HG03575 (cell line): Measurements from ENCODE around the gene ALG12.

ENCODE experiments used
- ATAC-seq: cut with Tn5 transposase; IDR thresholded peaks from one replicate; pipeline ENCODE4 v1.9.1; 2021; ENCODE audit not compliant: unreplicated experiment, insufficient number of reproducible peaks, low FRiP score; ENCODE audit errors: extremely low read depth

The ALG12 gene

DNA sequence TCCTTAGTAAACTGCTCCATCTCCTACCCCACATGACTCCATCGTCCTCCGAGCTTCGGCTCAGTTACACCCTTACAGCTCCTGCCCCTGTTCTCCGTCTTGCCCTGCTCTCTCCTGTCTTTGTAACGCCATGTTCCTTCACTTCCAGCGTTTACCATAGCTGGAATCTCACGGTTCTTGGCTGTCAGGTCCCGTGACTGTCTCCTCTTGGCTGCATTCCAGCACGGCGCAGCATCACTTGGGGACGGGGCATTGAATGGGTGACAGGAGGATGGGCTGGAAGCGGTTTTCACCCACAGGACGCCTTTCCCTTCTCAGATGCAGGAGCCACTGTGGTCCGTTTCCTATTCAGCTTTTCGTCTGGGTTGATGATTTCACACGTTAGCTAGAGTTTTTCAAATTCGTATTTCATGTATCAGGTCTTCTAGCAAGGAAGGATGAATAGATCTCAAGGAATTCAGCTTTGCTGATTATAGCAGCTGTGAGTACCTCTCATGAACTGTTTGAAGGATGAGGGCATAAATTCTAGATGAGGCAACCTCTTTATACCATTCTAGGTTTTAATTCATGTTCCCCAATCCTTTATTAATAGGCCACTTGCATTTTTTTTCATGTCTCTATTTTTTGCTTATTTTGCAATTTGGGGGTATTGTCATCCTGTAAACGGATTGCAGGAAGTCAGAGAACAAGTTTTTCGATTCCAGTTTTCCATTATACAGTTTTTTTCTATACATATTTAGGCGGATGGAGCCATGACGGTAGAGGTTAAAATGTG is 35.5 kb downstream of the ALG12 start:
- no peak for ATAC-seq

DNA sequence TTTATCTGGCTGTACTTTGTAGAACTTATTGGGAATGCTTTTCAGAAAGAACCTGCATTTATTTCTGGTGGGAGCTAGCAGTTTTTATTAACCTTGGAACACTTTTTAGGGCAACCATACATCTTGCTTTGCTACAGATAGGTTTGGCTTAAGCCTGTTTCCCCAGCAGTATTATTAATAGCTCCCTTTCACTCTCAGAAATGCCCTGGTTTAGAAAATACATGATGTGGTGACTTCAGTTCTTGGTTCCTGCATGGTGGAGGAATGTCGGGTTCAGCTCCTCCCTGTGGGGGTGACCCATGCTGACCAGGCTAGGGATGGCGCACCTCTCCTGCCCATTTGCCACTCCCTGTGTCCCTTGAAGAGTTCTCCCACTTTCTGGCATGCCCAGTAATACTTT is 36.4 kb downstream of the ALG12 start:
- ATAC-seq = no peak

DNA sequence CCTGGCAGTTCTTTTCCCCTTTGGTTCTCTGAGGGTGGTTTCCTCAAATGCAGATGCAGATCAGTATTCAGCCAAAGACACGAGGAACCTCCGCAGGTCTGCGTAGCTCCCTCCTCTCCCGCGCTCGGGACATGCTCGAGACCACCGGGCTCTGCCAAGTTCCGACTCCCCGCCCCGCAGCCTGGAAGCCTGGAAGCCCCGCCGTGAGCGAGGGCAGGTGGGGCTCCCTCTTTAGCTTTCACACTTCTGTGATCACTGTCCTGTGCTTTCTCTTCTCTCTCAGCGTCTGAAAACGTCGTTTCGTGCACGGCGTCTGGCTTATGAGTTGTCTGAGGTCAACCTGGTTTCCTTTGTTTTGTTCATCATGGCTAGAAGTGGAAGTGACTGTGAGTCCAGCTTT is 38.0 kb downstream of the ALG12 start:
- no peak for ATAC-seq

DNA sequence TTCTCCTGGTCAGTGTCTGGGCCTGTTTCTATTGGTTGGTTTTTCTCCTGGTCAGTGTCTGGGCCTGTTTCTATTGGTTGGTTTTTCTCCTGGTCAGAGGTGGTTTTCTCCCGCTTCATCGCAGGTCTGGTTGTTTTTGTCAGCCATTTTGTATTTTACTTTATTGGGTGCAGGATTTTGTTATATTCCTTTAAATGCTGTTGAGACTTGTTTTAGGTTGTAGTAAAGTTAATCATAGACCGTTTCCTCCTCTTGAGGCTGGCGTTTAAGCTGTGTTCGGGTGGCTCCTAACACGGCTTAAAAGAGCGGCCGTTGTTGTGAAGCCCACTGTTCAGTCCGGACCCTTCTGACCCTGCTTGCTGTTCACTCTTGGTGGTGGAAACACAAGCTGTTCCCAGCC is 38.4 kb downstream of the ALG12 start:
- ATAC-seq = no peak

DNA sequence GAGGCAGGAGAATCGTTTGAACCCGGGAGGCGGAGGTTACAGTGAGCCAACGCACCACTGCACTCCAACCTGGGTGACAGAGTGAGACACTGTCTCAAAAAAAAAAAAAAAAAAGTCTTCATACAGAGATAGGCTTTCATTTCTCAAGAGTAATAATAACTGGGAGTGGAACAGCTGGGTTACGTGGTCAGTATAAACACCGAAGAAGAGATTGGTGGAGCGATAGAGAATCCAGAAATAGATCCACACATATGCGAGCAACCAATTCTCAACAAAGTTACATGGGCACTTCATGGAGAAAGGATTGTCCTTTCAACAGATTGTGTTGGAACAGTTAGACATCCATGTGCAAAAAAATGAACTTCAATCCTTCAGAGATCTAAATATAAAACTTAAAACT is 40.0 kb downstream of the ALG12 start:
- no peak for ATAC-seq

DNA sequence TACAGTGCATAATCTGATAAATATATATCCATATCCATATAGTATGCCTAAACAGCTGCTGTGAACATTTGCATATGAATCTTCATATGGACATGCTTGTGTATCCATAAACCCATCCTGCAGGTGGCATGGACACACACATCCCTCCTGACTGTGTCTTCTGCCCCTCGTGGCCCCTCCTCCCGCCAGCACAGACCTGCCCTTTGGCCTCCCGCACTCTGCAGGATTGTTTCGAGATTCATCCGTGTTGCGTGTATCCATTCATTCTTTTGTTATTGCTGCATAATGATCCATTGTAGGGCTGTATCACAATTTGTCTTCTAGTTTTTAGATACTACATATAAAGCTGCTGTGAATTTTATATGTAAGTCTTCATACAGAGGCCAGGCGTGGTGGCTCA is 40.6 kb downstream of the ALG12 start:
- ATAC-seq = no peak

DNA sequence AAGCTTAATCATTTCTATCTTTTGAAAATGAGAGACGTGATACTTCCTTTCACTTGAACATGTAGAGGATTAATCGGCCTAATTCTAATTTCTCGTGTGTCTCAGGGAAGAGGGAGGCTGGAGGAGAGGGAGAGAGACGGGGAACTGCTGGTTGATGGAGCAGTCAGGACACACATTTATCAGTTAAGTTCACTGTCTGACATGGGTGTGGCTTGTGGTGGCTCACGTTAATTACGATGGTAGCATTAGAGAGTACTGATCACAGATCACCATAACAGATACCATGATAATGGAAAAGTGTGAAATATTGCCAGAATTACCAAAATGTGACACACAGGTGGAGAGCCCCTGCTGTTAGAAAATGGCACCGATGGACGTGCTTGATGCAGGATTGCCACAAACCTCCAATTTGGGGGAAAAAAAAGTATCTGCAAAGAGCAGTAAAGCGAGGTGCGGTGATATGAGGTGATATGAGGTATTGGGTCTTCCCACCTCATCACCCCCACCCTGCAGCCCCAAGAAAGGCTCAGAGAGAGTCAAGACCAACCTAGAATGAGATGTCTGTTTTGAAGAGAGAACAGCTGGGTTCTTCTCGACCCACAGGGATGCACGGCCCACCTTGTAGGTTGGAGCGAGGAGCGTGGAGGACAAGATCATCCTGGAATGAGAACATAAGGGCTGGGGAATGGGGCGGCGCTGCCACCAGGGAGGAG is 44.9 kb downstream of the ALG12 start:
- no peak for ATAC-seq

DNA sequence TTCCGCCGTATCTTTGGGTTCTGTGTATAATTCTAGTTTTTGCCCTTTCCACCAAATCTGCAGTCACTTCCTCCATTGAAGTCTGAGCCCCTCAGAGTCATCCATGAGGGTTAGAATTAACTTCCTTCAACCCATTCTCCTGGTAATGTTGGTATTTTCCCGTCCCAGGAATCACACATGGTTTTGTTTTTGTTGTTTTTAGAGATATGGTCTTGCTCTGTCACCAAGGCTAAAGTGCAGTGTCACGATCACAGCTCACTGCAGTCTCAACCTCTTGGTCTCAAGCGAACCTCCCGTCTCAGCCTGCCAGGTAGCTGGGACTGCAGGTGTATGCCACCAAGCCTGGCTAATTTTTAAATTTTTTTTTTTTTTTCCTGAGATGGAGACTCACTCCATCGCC is 45.9 kb downstream of the ALG12 start:
- ATAC-seq = no peak

DNA sequence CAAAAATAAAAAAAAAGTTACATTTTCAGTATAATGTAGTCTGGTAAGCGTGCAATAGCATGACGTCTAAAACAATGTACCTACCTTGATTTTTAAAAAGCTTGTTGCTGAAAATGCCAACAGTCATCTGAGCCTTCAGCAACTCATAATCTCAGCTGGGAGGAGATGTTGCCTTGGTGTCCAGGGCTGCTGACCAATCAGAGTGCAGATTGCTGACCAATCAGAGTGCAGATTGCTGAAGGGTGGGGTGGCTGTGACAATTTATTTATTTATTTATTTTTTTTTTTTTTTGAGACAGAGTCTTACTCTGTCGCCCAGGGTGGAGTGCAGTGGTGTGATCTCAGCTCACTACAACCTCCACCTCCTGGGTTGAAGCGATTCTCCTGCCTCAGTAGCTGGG is 46.8 kb downstream of the ALG12 start:
- no peak for ATAC-seq

DNA sequence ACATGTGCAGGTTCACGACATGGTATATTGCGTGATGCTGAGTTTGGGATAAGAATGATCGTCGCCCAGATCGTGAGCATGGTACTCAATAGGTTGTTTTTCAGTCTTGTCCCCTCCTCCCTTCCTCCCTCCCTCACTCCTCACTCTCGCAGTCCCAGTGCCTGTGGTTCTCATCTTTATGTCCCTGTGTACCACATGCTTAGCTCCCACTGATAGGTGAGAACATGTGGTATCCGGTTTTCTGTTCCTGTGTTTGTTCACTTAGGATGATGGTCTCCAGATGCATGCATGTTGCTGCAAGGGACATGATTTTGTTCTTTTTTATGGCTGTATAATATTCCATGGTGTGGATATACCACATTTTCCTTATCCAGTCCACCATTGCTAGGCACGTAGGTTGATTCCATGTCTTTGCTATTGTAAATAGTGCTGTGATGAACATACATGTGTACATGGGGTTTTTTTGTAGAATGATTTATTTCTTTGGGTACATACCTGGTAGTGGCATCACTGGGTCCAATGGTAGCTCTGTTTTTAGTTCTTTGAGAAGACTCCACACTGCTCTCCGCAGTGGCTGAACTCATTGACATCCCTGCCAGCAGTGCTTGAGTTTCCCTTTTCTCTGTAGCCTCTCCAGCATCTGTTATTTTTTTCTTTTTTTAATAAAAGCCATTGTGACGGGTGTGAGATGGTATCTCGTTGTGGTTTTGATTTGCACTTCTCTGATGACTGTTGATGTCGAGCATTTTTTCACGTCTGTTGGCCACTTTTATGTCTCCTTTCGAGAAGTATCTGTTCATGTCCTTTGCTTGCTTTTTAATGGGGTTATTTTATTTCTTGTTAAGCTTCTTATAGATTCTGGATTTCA is 48.2 kb downstream of the ALG12 start:
- ATAC-seq = no peak

DNA sequence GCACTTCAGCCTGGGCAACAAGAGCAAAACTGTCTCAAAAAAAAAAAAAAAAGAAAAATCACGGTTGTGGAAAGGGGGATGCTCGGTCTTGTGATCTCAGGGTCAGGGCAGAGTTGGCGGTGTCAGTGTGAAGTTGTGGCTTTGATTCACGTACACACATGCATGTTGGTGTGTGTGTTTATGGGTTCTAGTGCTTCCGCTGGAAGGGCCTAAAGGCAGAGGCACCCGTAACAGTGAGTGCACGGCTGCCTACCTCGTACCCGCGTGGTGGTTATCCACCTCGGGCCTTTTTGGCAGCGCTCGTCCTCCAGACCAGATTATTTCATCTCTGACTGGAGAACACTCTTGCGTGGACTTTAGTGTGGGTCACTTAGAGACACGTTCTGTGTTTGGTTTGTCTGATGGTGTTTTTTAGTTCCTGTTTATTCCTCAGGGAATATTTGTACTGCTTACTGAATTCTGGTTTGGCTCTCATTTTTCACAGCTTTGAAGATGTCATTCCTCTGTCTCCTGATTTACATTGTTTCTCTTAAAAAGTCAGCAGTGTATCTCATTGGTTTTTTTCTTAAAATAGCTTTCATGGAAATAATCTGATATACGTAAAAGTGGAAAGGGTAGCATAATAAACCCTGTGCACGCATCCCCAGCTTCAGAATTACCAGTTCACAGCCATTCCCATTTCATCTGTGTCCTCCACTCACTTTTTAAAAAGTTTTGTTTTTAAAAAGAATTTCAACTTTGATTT is 49.0 kb downstream of the ALG12 start:
- ATAC-seq = no peak

DNA sequence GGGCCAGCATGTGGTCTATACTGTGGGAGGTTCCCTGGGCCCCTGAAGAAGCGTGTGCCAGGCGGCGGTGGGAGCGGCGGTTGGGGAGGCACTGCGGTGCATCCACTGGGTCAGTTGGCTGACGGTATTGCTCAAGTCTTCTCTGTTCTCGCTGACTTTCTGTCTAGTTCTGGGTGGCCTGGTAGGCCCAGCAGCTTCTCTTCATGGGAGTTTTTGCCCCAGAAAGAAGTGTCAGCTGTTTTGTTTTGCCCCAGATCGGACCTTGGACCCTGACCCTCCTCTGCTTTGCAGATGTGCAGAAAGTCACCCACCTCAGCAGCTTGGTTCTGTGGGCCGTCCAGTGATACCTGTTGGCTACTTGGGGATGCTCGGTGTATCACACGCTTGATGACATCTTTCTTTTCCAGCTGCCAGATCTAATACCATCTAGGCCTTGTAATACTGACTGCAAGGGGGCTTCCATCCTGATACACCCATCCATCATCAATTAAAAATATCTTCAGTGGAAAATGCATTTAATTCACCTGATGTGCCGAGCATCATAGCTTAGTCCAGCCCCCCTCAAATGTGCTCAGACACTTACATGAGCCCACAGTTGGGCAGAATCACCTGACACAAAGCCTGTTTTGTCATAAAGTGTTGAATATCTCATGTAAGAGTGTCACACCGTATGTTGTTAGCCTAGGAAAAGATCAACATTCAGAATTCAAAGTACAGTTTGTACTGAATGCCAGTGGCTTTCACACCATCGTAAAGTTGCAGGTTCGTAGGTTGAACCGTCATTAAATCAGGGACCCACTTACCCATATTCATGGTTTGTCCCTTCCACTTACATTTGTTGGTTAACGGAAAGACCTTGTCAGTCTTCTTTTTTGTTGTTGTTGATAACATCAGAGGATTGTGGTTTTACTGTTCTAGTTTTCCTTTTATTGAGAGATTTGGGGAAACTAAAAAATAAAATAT is 50.7 kb downstream of the ALG12 start:
- ATAC-seq = no peak

DNA sequence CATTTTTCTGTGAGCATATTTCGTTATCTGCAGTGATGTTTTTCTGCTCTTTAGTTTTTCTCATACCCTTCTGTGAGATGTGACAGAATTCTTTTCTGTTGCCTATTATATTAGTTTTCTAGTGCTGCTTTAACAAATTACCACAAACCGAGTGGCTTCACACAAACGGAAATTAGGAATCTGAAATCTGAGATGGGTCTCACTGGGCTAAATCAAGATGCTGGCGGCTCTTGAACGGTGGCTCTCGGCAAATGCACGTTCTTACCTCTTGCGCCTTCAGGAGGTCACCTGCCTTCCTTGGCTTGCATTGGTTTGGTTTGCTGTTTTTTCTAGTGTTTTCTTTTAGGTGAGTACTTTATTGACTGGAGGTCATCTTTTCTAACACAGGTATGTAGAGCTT is 51.6 kb downstream of the ALG12 start:
- no peak for ATAC-seq

DNA sequence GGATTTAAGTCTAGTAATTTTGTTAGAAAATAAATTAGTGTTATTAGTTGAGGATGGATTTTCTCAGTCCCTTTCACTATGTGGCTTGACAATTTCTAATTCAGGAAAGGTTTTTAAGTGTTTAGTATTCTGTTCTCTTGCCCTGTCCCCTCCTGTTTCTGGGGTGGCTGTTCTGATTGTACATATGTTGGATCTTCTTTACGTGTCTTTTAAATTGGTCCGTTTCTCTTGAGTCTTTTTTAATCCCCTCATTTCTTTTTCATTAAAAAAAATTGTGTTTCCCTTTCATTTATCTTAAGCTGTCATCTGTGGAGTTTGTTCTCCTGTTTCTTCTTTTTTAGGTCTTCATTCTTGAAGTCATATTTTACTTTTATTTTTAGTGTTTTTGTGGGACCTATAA is 52.1 kb downstream of the ALG12 start:
- ATAC-seq = no peak

DNA sequence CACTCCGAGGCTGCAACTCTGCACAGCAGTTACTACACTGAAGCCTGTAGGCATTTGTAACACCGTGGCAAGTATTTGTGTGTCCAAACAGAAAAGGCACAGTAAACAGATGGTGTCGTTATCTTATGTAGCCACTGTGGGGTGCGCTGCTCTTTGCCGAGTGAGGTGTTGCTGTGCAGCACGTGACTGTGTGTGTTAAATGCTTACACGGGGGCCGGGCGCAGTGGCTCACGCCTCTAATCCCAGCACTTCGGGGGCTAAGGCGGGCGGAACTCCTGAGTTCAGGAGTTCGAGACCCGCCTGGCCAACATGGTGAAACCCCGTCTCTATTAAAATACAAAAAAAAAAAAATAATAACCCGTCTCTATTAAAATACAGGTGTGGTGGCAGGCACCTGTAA is 53.1 kb downstream of the ALG12 start:
- ATAC-seq = no peak

DNA sequence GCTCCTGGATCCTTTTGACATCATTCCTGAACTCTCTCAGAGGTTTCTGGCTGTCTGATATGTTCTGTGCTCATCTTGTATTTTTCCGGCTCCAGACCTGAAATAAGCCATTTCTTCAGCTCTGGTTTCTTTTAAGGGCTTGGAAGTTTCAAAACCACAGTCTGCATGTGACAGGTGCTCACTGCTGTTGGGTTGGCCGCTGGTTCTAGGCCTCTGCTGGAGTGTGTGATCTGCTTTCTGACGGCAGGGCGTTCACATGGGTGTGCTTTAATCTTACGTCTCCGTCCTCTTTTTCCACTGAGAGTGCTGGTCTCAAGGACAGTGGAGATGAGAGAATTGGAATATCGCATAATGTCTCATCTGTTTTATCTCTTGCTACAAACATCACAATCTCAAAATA is 54.3 kb downstream of the ALG12 start:
- ATAC-seq = no peak

DNA sequence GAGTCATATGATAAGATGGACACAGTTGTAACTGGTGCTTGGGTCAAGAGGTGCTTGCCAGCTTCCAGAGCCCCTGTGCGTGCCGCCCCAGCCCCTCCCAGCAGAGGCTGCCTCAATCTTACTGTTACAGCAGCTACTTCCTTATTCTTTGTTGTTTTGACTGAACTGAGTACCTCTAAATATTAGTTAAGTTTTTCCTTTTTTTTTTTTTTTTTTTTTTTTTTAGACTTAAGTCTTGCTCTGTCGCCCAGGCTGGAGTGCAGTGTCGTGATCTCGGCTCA is 55.8 kb downstream of the ALG12 start:
- ATAC-seq = no peak
